ENCODE data around the gene TMEM256.
A peak's percentile ranks its signal among the peaks of the same experiment; 100 is the strongest.

The TMEM256 gene

DNA sequence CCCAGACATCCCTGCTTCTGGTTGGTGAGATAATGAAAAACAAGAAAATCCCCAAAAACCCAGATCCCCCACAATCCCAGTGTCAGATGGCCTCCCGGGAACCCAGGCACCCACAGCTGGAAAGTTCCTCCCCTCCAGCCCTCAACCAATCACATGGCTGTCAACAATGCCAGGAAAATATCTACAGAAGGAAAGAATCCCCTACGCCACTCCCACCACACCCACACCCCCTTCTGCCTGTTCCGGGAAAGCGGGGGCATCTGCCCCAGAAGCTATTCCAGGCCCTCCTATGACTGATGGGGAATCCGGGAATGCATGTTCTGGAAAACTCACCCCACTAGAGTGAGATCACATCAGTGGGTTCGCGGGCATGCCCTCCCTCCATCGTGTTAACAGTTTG lies 47.1 kb downstream of the TMEM256 start:
- no peak overlapping the region for H3K4me3 ChIP-seq (IDR thresholded peaks at IDR 0.05; ENCODE audit: insufficient read depth, low read depth, low read length)
- TF ChIP-seq, protein P1, sequence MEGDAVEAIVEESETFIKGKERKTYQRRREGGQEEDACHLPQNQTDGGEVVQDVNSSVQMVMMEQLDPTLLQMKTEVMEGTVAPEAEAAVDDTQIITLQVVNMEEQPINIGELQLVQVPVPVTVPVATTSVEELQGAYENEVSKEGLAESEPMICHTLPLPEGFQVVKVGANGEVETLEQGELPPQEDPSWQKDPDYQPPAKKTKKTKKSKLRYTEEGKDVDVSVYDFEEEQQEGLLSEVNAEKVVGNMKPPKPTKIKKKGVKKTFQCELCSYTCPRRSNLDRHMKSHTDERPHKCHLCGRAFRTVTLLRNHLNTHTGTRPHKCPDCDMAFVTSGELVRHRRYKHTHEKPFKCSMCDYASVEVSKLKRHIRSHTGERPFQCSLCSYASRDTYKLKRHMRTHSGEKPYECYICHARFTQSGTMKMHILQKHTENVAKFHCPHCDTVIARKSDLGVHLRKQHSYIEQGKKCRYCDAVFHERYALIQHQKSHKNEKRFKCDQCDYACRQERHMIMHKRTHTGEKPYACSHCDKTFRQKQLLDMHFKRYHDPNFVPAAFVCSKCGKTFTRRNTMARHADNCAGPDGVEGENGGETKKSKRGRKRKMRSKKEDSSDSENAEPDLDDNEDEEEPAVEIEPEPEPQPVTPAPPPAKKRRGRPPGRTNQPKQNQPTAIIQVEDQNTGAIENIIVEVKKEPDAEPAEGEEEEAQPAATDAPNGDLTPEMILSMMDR (conservative IDR thresholded peaks at IDR 0.05; ENCODE audit: low read depth, low read length), result no peak
- H4K20me1 ChIP-seq (ENCODE audit: insufficient read depth), result no peaks in the 10 kb centered on the region
- no peak overlapping the region for H2AFZ ChIP-seq (ENCODE audit: low read depth)
- no peak overlapping the region for H3K9ac ChIP-seq
- no peaks in the 10 kb centered on the region for H3K79me2 ChIP-seq (ENCODE audit: insufficient read depth, low read depth)
- H3K27ac ChIP-seq, result no peak overlapping the region
- no peak overlapping the region for H3K4me2 ChIP-seq
- H3K27me3 ChIP-seq (ENCODE audit: insufficient read depth, low read depth), result no peaks in the 10 kb centered on the region
- H3K4me1 ChIP-seq (ENCODE audit: low read depth, poor library complexity, severe bottlenecking), result no peaks in the 10 kb centered on the region
- H3K36me3 ChIP-seq (ENCODE audit: insufficient read depth), result no peaks in the 10 kb centered on the region

DNA sequence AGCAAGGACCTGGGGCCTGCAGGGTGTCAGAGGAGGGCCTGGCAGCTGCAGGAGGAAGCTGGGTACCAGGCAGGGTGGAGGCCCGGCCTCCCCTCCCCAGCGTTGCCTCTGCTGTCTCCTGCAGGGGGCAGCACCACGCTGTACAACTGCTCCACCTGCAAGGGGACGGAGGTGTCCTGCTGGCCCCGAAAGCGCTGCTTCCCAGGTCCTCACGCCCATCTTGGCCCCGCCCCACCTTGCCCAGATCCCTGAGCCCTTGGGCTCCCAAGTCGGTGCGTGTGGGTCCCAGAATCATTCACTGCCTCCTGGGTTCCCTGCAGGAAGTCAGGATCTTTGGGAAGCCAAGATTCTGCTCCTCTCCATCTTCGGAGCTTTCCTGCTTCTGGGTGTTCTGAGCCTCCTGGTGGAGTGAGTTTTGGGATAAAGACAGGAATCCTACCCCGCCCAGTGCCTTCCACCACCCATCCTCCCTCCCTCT lies 47.8 kb downstream of the TMEM256 start:
- H3K4me2 ChIP-seq, result no peak overlapping the region

DNA sequence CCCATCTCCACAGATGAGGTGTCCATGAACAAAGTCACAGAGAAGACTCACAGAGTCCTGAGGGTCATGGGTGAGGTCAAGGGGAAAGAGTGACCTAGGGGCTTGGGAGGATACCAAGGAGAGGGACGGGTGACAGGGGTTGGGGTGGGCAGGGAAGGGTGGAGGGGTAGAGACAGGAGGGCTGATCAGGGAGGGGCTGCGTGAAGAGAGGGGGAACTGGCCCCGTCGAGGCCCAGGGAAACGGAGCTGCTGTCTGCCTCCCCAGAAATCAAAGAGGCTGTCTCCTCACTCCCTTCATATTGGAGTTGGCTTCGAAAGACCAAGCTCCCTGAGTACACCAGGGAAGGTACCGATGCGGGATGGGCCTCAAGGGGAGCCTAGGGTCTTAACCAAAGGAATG lies 48.3 kb downstream of the TMEM256 start:
- Histone ChIP-seq H3K4me1 (ENCODE audit: low read depth, poor library complexity, severe bottlenecking) (no peaks in the 10 kb centered on the region), H2AFZ (ENCODE audit: low read depth) (no peak overlapping the region), H3K79me2 (ENCODE audit: insufficient read depth, low read depth) (no peaks in the 10 kb centered on the region), H3K4me3 (IDR thresholded peaks at IDR 0.05; ENCODE audit: insufficient read depth, low read depth, low read length) (no peak overlapping the region), H3K9ac (no peak overlapping the region), H4K20me1 (ENCODE audit: insufficient read depth) (no peaks in the 10 kb centered on the region), H3K4me2 (no peak overlapping the region), H3K27ac (no peak overlapping the region), H3K36me3 (ENCODE audit: insufficient read depth) (no peaks in the 10 kb centered on the region), H3K27me3 (ENCODE audit: insufficient read depth, low read depth) (no peaks in the 10 kb centered on the region)
- TF ChIP-seq, protein P1 (conservative IDR thresholded peaks at IDR 0.05; ENCODE audit: low read depth, low read length), result no peak

More for the DNA sequence above, 47.8 kb downstream of the TMEM256 start:
- Histone ChIP-seq H4K20me1 (ENCODE audit: insufficient read depth) (no peaks in the 10 kb centered on the region), H3K36me3 (ENCODE audit: insufficient read depth) (no peaks in the 10 kb centered on the region), H3K4me3 (IDR thresholded peaks at IDR 0.05; ENCODE audit: insufficient read depth, low read depth, low read length) (no peak overlapping the region), H3K4me1 (ENCODE audit: low read depth, poor library complexity, severe bottlenecking) (no peaks in the 10 kb centered on the region), H3K27me3 (ENCODE audit: insufficient read depth, low read depth) (no peaks in the 10 kb centered on the region), H3K9ac (no peak overlapping the region), H2AFZ (ENCODE audit: low read depth) (no peak overlapping the region), H3K79me2 (ENCODE audit: insufficient read depth, low read depth) (no peaks in the 10 kb centered on the region), H3K27ac (no peak overlapping the region)
- TF ChIP-seq, protein P1 (conservative IDR thresholded peaks at IDR 0.05; ENCODE audit: low read depth, low read length), result peak; percentile 29; the same call in 1 of the 2 replicates

DNA sequence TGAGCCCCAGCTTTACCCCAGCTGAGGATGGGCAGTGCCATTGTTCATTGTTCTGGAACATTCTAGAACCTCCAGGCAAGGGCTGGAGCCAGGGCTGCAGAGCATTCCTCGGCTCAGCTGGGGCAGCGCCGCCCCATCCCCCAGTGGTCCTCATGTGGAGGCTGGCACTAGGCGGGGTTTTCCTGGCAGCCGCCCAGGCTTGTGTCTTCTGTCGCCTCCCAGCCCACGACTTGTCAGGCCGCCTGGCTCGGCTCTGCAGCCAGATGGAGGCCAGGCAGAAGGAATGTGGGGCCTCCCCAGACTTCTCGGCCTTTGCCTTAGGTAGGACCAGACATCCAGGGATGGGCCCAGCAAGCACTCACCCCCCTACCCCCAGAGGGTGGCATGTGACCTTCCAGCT lies 48.8 kb downstream of the TMEM256 start, which contains the start of gene TMEM95:
Gene TMEM95, plus strand, starts transcription at position 104 of the 400 bp plus-strand sequence. Its CDS starts 49 bp downstream, at position 153.
- no peak within 1 kb of the TSS for H3K4me3 ChIP-seq (IDR thresholded peaks at IDR 0.05; ENCODE audit: insufficient read depth, low read depth, low read length)
- no peak within 1 kb of the TSS for H3K4me2 ChIP-seq

More for the DNA sequence above, 48.8 kb downstream of the TMEM256 start, which contains the start of gene TMEM95:
- TF ChIP-seq, protein P1 (conservative IDR thresholded peaks at IDR 0.05; ENCODE audit: low read depth, low read length), result no peak
- no peak within 1 kb of the TSS for H3K9ac ChIP-seq
- no peaks in the 10 kb centered on the region for H3K4me1 ChIP-seq (ENCODE audit: low read depth, poor library complexity, severe bottlenecking)
- no peaks in the 10 kb centered on the region for H3K36me3 ChIP-seq (ENCODE audit: insufficient read depth)
- H3K27ac ChIP-seq, result no peak within 1 kb of the TSS
- no peak within 1 kb of the TSS for H2AFZ ChIP-seq (ENCODE audit: low read depth)
- no peaks in the 10 kb centered on the region for H4K20me1 ChIP-seq (ENCODE audit: insufficient read depth)
- no peaks in the 10 kb centered on the region for H3K79me2 ChIP-seq (ENCODE audit: insufficient read depth, low read depth)
- H3K27me3 ChIP-seq (ENCODE audit: insufficient read depth, low read depth), result no peaks in the 10 kb centered on the region

All from KMS-11 (cell line).